Measurements from ENCODE around the gene YTHDF2. TPM values are rescaled to one million over a fixed set of nuclear protein-coding genes. Genes with fewer than 3 reads are reported as not detected.

The YTHDF2 gene
- total RNA-seq (2021) (111 to 126 TPM (median 114 TPM) in 3 replicates), Bru-seq, nascent RNA (percentile 96 among the genes with signal in this experiment)
- long read RNA-seq, experiment 1, transcript YTHDF2-201 (5 exons, 2,925 nt), result major isoform, 630 of 733 reads
- long read RNA-seq, experiment 1, transcript YTHDF2-206 (4 exons, 2,594 nt), result minor isoform, 6 of 733 reads
- long read RNA-seq, experiment 1, partial matches to known transcripts, result 28 of 733 reads
- long read RNA-seq, experiment 1, other reads (novel, unspliced or antisense), result 69 of 733 reads
- long read RNA-seq, experiment 2, transcript YTHDF2-201 (5 exons, 2,925 nt), result major isoform, 83 of 152 reads
- long read RNA-seq, experiment 2, transcript YTHDF2-208 (4 exons, 2,719 nt), result minor isoform, 7 of 152 reads
- long read RNA-seq, experiment 2, partial matches to known transcripts, result 41 of 152 reads
- long read RNA-seq, experiment 2, other reads (novel, unspliced or antisense), result 18 of 152 reads
- long read RNA-seq, experiment 3, transcript YTHDF2-201 (5 exons, 2,925 nt), result major isoform, 88 of 148 reads
- long read RNA-seq, experiment 3, partial matches to known transcripts, result 17 of 148 reads
- long read RNA-seq, experiment 3, other reads (novel, unspliced or antisense), result 43 of 148 reads

- CTCF ChIA-PET, result interaction anchor here (0.5 to 2.6 kb wide), 41 partner anchors 8 to 488 kb away, joined by 3 to 21 read pairs (median 4); partner anchors contain the start of genes GMEB1, RNU11, TAF12 and TMEM200B
- POLR2A ChIA-PET, result interaction anchor here (0.5 to 2.4 kb wide), 26 partner anchors 8 to 445 kb away, joined by 3 to 26 read pairs (median 4); partner anchors contain the start of genes EPB41, GMEB1, RNU11 and SRSF4
- Mint-ChIP-seq H3K36me3 (peaks cover 38% of the 10 kb centered on the region), H3K27me3 (ENCODE audit: low read depth) (no peaks in the 10 kb centered on the region), H3K4me3 (peak within 1 kb of the TSS; percentile 94), H3K4me1 (peaks cover 40% of the 10 kb centered on the region), H3K27ac (peak within 1 kb of the TSS; percentile 100), H3K9me3 (no peaks in the 10 kb centered on the region)
- DNase-seq (ENCODE audit: low spot score) (peak; percentile 98), ATAC-seq (peak; percentile 88)
- peak; percentile 91 for TF ChIP-seq ETV6 (CRISPR knock-in tag; IDR thresholded peaks at IDR 0.05)
- no peak for TF ChIP-seq ATF3 (CRISPR knock-in tag; conservative IDR thresholded peaks at IDR 0.05)
- TF ChIP-seq, protein P1, sequence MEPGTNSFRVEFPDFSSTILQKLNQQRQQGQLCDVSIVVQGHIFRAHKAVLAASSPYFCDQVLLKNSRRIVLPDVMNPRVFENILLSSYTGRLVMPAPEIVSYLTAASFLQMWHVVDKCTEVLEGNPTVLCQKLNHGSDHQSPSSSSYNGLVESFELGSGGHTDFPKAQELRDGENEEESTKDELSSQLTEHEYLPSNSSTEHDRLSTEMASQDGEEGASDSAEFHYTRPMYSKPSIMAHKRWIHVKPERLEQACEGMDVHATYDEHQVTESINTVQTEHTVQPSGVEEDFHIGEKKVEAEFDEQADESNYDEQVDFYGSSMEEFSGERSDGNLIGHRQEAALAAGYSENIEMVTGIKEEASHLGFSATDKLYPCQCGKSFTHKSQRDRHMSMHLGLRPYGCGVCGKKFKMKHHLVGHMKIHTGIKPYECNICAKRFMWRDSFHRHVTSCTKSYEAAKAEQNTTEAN (CRISPR knock-in tag; IDR thresholded peaks at IDR 0.05), result peak; percentile 71
- TF ChIP-seq ZNF423 (CRISPR knock-in tag; IDR thresholded peaks at IDR 0.05), result peak; percentile 91
- peak; percentile 90 for TF ChIP-seq SMAD3 (CRISPR knock-in tag; IDR thresholded peaks at IDR 0.05; ENCODE audit: borderline replicate concordance)
- TF ChIP-seq SMAD4 (CRISPR knock-in tag; IDR thresholded peaks at IDR 0.05), result 0 out of 2 replicates have a peak, but pooled peaks have one; percentile 80
- peak; percentile 70; the same call in 1 of the 2 replicates for TF ChIP-seq SP1 (CRISPR knock-in tag; conservative IDR thresholded peaks at IDR 0.05)
- no peak for TF ChIP-seq ZNF396 (CRISPR knock-in tag; IDR thresholded peaks at IDR 0.05; ENCODE audit: borderline replicate concordance)
- TF ChIP-seq, protein P2, sequence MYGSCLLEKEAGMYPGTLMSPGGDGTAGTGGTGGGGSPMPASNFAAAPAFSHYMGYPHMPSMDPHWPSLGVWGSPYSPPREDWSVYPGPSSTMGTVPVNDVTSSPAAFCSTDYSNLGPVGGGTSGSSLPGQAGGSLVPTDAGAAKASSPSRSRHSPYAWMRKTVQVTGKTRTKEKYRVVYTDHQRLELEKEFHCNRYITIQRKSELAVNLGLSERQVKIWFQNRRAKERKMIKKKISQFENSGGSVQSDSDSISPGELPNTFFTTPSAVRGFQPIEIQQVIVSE (CRISPR knock-in tag; IDR thresholded peaks at IDR 0.05; ENCODE audit: borderline replicate concordance), result no peak
- TF ChIP-seq ZNF219 (CRISPR knock-in tag; IDR thresholded peaks at IDR 0.05; ENCODE audit: borderline replicate concordance), result peak; percentile 82; the same call in 1 of the 2 replicates
- no peak; the same call in 1 of the 2 replicates for TF ChIP-seq ZNF263 (CRISPR knock-in tag; IDR thresholded peaks at IDR 0.05; ENCODE audit: low read depth)
- TF ChIP-seq, protein P3, sequence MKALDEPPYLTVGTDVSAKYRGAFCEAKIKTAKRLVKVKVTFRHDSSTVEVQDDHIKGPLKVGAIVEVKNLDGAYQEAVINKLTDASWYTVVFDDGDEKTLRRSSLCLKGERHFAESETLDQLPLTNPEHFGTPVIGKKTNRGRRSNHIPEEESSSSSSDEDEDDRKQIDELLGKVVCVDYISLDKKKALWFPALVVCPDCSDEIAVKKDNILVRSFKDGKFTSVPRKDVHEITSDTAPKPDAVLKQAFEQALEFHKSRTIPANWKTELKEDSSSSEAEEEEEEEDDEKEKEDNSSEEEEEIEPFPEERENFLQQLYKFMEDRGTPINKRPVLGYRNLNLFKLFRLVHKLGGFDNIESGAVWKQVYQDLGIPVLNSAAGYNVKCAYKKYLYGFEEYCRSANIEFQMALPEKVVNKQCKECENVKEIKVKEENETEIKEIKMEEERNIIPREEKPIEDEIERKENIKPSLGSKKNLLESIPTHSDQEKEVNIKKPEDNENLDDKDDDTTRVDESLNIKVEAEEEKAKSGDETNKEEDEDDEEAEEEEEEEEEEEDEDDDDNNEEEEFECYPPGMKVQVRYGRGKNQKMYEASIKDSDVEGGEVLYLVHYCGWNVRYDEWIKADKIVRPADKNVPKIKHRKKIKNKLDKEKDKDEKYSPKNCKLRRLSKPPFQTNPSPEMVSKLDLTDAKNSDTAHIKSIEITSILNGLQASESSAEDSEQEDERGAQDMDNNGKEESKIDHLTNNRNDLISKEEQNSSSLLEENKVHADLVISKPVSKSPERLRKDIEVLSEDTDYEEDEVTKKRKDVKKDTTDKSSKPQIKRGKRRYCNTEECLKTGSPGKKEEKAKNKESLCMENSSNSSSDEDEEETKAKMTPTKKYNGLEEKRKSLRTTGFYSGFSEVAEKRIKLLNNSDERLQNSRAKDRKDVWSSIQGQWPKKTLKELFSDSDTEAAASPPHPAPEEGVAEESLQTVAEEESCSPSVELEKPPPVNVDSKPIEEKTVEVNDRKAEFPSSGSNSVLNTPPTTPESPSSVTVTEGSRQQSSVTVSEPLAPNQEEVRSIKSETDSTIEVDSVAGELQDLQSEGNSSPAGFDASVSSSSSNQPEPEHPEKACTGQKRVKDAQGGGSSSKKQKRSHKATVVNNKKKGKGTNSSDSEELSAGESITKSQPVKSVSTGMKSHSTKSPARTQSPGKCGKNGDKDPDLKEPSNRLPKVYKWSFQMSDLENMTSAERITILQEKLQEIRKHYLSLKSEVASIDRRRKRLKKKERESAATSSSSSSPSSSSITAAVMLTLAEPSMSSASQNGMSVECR (CRISPR knock-in tag; IDR thresholded peaks at IDR 0.05; ENCODE audit: borderline replicate concordance), result peak; percentile 66; the same call in 1 of the 2 replicates
- TF ChIP-seq HMGA2 (CRISPR knock-in tag; IDR thresholded peaks at IDR 0.05), result no peak
- TF ChIP-seq TP53 (CRISPR knock-in tag; IDR thresholded peaks at IDR 0.05), result 0 out of 2 replicates have a peak, but pooled peaks have one; percentile 55
- no peak for TF ChIP-seq ATF6 (CRISPR knock-in tag; IDR thresholded peaks at IDR 0.05)
- no peak for TF ChIP-seq RELA (CRISPR knock-in tag; IDR thresholded peaks at IDR 0.05; ENCODE audit: borderline replicate concordance)
- no peak; the same call in 1 of the 2 replicates for TF ChIP-seq CBFB (CRISPR knock-in tag; IDR thresholded peaks at IDR 0.05; ENCODE audit: low read depth)
- no peak for TF ChIP-seq ATF1 (CRISPR knock-in tag; IDR thresholded peaks at IDR 0.05)
- peak; percentile 79 for TF ChIP-seq CREM (CRISPR knock-in tag; IDR thresholded peaks at IDR 0.05)
- TF ChIP-seq FOXK1 (CRISPR knock-in tag; IDR thresholded peaks at IDR 0.05), result peak; percentile 18; the same call in 1 of the 2 replicates
- peak; percentile 71; the same call in 1 of the 2 replicates for TF ChIP-seq TCF7 (CRISPR knock-in tag; IDR thresholded peaks at IDR 0.05; ENCODE audit: low read depth)
- no peak for TF ChIP-seq MXD4 (CRISPR knock-in tag; IDR thresholded peaks at IDR 0.05; ENCODE audit: borderline replicate concordance)
- TF ChIP-seq, protein P4, sequence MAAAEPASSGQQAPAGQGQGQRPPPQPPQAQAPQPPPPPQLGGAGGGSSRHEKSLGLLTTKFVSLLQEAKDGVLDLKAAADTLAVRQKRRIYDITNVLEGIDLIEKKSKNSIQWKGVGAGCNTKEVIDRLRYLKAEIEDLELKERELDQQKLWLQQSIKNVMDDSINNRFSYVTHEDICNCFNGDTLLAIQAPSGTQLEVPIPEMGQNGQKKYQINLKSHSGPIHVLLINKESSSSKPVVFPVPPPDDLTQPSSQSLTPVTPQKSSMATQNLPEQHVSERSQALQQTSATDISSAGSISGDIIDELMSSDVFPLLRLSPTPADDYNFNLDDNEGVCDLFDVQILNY (CRISPR knock-in tag; IDR thresholded peaks at IDR 0.05), result peak; percentile 78
- TF ChIP-seq EMX1 (CRISPR knock-in tag; IDR thresholded peaks at IDR 0.05), result peak; percentile 74; the same call in 1 of the 2 replicates
- TF ChIP-seq CREB1 (CRISPR knock-in tag; IDR thresholded peaks at IDR 0.05), result peak; percentile 11; the same call in 1 of the 2 replicates
Observed at GRCh38 chr1:28736450-28737306, at the start of gene YTHDF2. Gene YTHDF2, plus strand, starts transcription at chr1:28736940. Its CDS starts 181 bp downstream, at chr1:28737121.

Data from WTC11 (cell line).